Transverse colon (tissue), 4 donors: Measurements from ENCODE around the gene GLS2.

Source experiments
- EP300 ChIP-seq: sonication (generic); formaldehyde crosslinking; IDR thresholded peaks from one replicate; pipeline ENCODE4 v1.6.1; 2017; ENCODE audit warnings: antibody characterized with exemption, low read depth
- POLR2A ChIP-seq: fragments of 450-650 bp; IDR thresholded peaks from one replicate; pipeline ENCODE4 v1.6.1; 2016; ENCODE audit warnings: antibody characterized with exemption, mild to moderate bottlenecking, moderate library complexity
- POLR2AphosphoS5 ChIP-seq, 3 donors: sonication (generic); formaldehyde crosslinking; IDR thresholded peaks; one replicate each; pipeline ENCODE4 v1.6.1; 2016; ENCODE audit warnings: antibody characterized with exemption in 3 of 3
- TF ChIP-seq, protein P1 (sequence below), 5 experiments: fragments of 200-600 bp in 3 of 5; fragments of 450-650 bp in 2 of 5; sonication (generic) in 3 of 5; IDR thresholded peaks; 1 replicate in 2 of 5; 2 replicates in 3 of 5; pipeline ENCODE4 v1.5.1; 2016 to 2017; ENCODE audit warnings: antibody characterized with exemption in 5 of 5, inconsistent platforms in 3 of 5, mild to moderate bottlenecking in 2 of 5, moderate library complexity in 1 of 5

DNA sequence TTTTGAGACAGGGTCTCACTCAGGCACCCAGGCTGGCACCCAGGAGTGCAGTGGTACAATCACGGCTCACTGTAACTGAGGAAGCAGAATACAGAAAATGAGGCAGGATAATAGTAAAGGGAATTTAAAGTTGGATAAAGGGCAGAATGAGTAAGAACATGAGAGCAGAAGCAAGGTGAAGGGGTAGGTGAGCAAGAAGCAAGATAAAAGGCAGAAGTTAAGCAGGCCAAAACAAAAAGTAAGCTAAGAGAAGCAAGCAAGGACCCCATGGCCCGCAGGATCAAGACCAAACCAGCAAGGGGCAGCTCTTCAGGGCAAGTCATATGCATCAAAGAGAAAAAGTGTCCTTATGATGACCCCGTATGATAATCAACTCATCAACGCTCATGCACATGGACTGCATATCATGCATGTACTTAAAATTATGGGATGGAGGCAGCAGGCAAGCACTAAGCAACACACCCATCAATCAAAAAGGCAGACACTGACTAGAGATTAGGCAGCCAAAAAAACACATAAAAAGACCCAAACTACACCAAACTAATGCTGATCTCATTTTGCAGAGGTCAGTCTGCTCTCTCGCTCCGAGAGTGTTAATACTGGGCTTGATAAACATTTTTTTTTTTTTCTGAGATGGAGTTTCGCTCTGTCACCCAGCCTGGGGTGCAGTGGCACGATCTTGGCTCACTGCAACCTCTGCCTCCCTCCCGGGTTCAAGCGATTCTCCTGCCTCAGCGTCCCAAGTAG lies 50.4 kb downstream of the GLS2 start:
- TF ChIP-seq POLR2AphosphoS5 (IDR thresholded peaks at IDR 0.05) (no peak), POLR2A (no peak), EP300 (no peak)
- TF ChIP-seq, protein P1, sequence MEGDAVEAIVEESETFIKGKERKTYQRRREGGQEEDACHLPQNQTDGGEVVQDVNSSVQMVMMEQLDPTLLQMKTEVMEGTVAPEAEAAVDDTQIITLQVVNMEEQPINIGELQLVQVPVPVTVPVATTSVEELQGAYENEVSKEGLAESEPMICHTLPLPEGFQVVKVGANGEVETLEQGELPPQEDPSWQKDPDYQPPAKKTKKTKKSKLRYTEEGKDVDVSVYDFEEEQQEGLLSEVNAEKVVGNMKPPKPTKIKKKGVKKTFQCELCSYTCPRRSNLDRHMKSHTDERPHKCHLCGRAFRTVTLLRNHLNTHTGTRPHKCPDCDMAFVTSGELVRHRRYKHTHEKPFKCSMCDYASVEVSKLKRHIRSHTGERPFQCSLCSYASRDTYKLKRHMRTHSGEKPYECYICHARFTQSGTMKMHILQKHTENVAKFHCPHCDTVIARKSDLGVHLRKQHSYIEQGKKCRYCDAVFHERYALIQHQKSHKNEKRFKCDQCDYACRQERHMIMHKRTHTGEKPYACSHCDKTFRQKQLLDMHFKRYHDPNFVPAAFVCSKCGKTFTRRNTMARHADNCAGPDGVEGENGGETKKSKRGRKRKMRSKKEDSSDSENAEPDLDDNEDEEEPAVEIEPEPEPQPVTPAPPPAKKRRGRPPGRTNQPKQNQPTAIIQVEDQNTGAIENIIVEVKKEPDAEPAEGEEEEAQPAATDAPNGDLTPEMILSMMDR (IDR thresholded peaks at IDR 0.05): no peak
